ENCODE results near the gene TIMM44.

- TF ChIP-seq, protein P1, sequence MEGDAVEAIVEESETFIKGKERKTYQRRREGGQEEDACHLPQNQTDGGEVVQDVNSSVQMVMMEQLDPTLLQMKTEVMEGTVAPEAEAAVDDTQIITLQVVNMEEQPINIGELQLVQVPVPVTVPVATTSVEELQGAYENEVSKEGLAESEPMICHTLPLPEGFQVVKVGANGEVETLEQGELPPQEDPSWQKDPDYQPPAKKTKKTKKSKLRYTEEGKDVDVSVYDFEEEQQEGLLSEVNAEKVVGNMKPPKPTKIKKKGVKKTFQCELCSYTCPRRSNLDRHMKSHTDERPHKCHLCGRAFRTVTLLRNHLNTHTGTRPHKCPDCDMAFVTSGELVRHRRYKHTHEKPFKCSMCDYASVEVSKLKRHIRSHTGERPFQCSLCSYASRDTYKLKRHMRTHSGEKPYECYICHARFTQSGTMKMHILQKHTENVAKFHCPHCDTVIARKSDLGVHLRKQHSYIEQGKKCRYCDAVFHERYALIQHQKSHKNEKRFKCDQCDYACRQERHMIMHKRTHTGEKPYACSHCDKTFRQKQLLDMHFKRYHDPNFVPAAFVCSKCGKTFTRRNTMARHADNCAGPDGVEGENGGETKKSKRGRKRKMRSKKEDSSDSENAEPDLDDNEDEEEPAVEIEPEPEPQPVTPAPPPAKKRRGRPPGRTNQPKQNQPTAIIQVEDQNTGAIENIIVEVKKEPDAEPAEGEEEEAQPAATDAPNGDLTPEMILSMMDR (IDR thresholded peaks at IDR 0.05; ENCODE audit: low read depth, low read length, missing input control), result no peak
- TF ChIP-seq TAF1 (conservative IDR thresholded peaks at IDR 0.05) (no peak), FOXA1 (IDR thresholded peaks at IDR 0.05) (no peak)
Observed at GRCh38 chr19:7986321-7987113, 43.1 kb upstream of the TIMM44 start.
